ENCODE data around the gene ZDHHC15. TPM values are rescaled to one million over a fixed set of nuclear protein-coding genes. Genes with fewer than 3 reads are reported as not detected.

The ZDHHC15 gene
- total RNA-seq, 1 donor from 2014 or later, result 0.13 TPM

Other genes starting within 250 kb of the ZDHHC15 start
- gene UPRT, start 249.0 kb downstream of the ZDHHC15 start, total RNA-seq, result 14.3 and 15.1 TPM in 2 replicates